CD4-positive, alpha-beta T cell treated with Interleukin-6 for 4 hours (primary cell): ENCODE data around the gene SERPINF2.
"Not testable (repeated sequence)": the region's sequence is repeated elsewhere in the genome, so short reads cannot be mapped to it uniquely, and the experiment has no call there.

Source experiments
- DNase-seq: peaks from one replicate; pipeline ENCODE4 v3.0.0-alpha.2; 2020; ENCODE audit warnings: mixed read lengths

Gene SERPINF2

GRCh38 chr17:1762901-1763898 lies 20.5 kb downstream of the SERPINF2 start:
- DNase-seq: peak; percentile 38

- peak; percentile 79 for DNase-seq
Measured at GRCh38 chr17:1764284-1764683, 21.6 kb downstream of the SERPINF2 start.

GRCh38 chr17:1764705-1765104 lies 22.0 kb downstream of the SERPINF2 start:
- DNase-seq: not testable (repeated sequence)

- DNase-seq: no peak
Measured at GRCh38 chr17:1765576-1765975, 22.9 kb downstream of the SERPINF2 start.

GRCh38 chr17:1766382-1767135 lies 23.9 kb downstream of the SERPINF2 start:
- DNase-seq: no peak

GRCh38 chr17:1767358-1767757 lies 24.7 kb downstream of the SERPINF2 start:
- DNase-seq: no peak

GRCh38 chr17:1769822-1770477 lies 27.3 kb downstream of the SERPINF2 start:
- peak; percentile 33 for DNase-seq

- DNase-seq: not testable (repeated sequence)
Measured at GRCh38 chr17:1773000-1773695, 30.5 kb downstream of the SERPINF2 start.

- DNase-seq: no peak
Measured at GRCh38 chr17:1773696-1774181, 31.1 kb downstream of the SERPINF2 start.

- no peak for DNase-seq
Measured at GRCh38 chr17:1774390-1775176, 31.9 kb downstream of the SERPINF2 start.

GRCh38 chr17:1776328-1776727 lies 33.7 kb downstream of the SERPINF2 start:
- DNase-seq: no peak

- DNase-seq: no peak
Measured at GRCh38 chr17:1776857-1777256, 34.2 kb downstream of the SERPINF2 start.

GRCh38 chr17:1779571-1780131 lies 37.0 kb downstream of the SERPINF2 start:
- no peak for DNase-seq

- DNase-seq: no peak
Measured at GRCh38 chr17:1782171-1782567, 39.5 kb downstream of the SERPINF2 start.

- no peak for DNase-seq
Measured at GRCh38 chr17:1783271-1783670, 40.6 kb downstream of the SERPINF2 start.

GRCh38 chr17:1783834-1784611 lies 41.4 kb downstream of the SERPINF2 start:
- DNase-seq: no peak

- no peak for DNase-seq
Measured at GRCh38 chr17:1785930-1786329, 43.3 kb downstream of the SERPINF2 start.

- DNase-seq: no peak
Measured at GRCh38 chr17:1786708-1787107, 44.0 kb downstream of the SERPINF2 start.

- DNase-seq: no peak
Measured at GRCh38 chr17:1787301-1787902, 44.7 kb downstream of the SERPINF2 start.

- no peak for DNase-seq
Measured at GRCh38 chr17:1789936-1790335, 47.3 kb downstream of the SERPINF2 start.
